ENCODE measurements around the gene DAGLA.

DNA sequence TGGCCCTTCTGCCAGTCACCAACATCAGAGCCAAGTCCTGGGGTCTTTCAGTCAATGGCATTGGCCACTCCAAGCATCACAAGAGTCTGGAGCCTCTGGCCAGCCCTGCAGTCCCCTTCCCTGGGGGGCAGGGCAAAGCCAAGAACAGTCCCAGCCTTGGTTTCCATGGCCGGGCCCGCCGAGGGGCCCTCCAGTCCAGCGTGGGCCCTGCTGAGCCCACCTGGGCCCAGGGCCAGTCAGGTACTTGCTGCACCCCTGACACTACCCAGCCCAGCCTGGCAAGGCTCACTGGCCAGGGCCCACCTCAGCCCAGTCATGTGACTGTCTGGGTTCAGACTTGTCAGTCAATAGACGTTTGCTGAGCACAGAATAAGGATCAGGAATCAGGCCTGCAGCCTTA, 101.4 kb downstream of the DAGLA start:
- TF ChIP-seq, protein P1, sequence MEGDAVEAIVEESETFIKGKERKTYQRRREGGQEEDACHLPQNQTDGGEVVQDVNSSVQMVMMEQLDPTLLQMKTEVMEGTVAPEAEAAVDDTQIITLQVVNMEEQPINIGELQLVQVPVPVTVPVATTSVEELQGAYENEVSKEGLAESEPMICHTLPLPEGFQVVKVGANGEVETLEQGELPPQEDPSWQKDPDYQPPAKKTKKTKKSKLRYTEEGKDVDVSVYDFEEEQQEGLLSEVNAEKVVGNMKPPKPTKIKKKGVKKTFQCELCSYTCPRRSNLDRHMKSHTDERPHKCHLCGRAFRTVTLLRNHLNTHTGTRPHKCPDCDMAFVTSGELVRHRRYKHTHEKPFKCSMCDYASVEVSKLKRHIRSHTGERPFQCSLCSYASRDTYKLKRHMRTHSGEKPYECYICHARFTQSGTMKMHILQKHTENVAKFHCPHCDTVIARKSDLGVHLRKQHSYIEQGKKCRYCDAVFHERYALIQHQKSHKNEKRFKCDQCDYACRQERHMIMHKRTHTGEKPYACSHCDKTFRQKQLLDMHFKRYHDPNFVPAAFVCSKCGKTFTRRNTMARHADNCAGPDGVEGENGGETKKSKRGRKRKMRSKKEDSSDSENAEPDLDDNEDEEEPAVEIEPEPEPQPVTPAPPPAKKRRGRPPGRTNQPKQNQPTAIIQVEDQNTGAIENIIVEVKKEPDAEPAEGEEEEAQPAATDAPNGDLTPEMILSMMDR (conservative IDR thresholded peaks at IDR 0.05; ENCODE audit: low read depth, low read length): no peak
- no peak for TF ChIP-seq EZH2 (IDR thresholded peaks at IDR 0.05; ENCODE audit: borderline replicate concordance, low read depth, low read length, poor library complexity, severe bottlenecking)
